DND-41 (cell line): ENCODE data around the gene THSD4.

Experiments
- ATAC-seq: fragments of 200-7000 bp; cut with Tn5 transposase; 3 replicates; pipeline ENCODE4 v1.9.1; 2021; ENCODE audit warnings: low read depth; ENCODE audit not compliant: insufficient read depth
- DNase-seq: peaks from one replicate; pipeline ENCODE4 v3.0.0-alpha.2; 2020
- H2AFZ ChIP-seq: 2 replicates; pipeline ENCODE4 v1.6.0; 2012; ENCODE audit warnings: low read depth, low read length
- H3K27ac ChIP-seq: 2 replicates; pipeline ENCODE4 v1.5.1; 2012; ENCODE audit warnings: low read length, inconsistent platforms
- H3K27me3 ChIP-seq: fragments of 200-600 bp; sonication (generic); 2 replicates; pipeline ENCODE4 v1.6.0; 2012; ENCODE audit warnings: low read length, mild to moderate bottlenecking, inconsistent platforms; ENCODE audit not compliant: insufficient read depth, poor library complexity
- H3K36me3 ChIP-seq: 2 replicates; pipeline ENCODE4 v1.5.1; 2012; ENCODE audit warnings: low read length, inconsistent platforms; ENCODE audit not compliant: insufficient read depth
- H3K4me1 ChIP-seq: 2 replicates; pipeline ENCODE4 v1.5.1; 2012; ENCODE audit warnings: mild to moderate bottlenecking, low read length; ENCODE audit not compliant: insufficient read depth
- H3K4me2 ChIP-seq: 2 replicates; pipeline ENCODE4 v1.6.0; 2012; ENCODE audit warnings: mild to moderate bottlenecking, moderate library complexity, low read length, inconsistent platforms; ENCODE audit not compliant: insufficient read depth
- H3K4me3 ChIP-seq, 2 experiments: fragments of 200-600 bp in 1 of 2; shearing (Covaris generic) in 1 of 2; 2 replicates each; pipeline ENCODE4 v1.5.1; 2012 to 2016; ENCODE audit warnings: inconsistent platforms in 2 of 2, low read length in 2 of 2, mild to moderate bottlenecking in 2 of 2, low read depth in 1 of 2, moderate library complexity in 1 of 2
- H3K79me2 ChIP-seq: 2 replicates; pipeline ENCODE4 v1.6.0; 2012; ENCODE audit warnings: low read length, inconsistent platforms; ENCODE audit not compliant: insufficient read depth
- H3K9ac ChIP-seq: 2 replicates; pipeline ENCODE4 v1.6.0; 2012; ENCODE audit warnings: low read depth, mild to moderate bottlenecking, inconsistent platforms, low read length, moderate library complexity
- H3K9me3 ChIP-seq: 2 replicates; pipeline ENCODE4 v1.5.1; 2012; ENCODE audit warnings: low read length, moderate library complexity, mild to moderate bottlenecking, inconsistent platforms; ENCODE audit not compliant: insufficient read depth, severe bottlenecking
- H4K20me1 ChIP-seq: 2 replicates; pipeline ENCODE4 v1.6.0; 2012; ENCODE audit warnings: low read length; ENCODE audit not compliant: insufficient read depth
- CTCF ChIP-seq: IDR thresholded peaks from 2 replicates; pipeline ENCODE4 v1.5.1; 2012; ENCODE audit warnings: borderline replicate concordance, low read length, moderate library complexity, mild to moderate bottlenecking; ENCODE audit not compliant: poor library complexity, severe bottlenecking; ENCODE audit errors: extremely low read depth
- EZH2 ChIP-seq: IDR thresholded peaks from 3 replicates; pipeline ENCODE4 v1.6.1; 2012; ENCODE audit warnings: borderline replicate concordance, low read depth, mild to moderate bottlenecking, moderate library complexity, low read length, inconsistent platforms; ENCODE audit not compliant: severe bottlenecking

THSD4 gene

GRCh38 chr15:71231758-71232157 lies 116.5 kb downstream of the THSD4 start:
- no peaks in the 10 kb centered on the region for H3K79me2 ChIP-seq
- ATAC-seq (no peak), DNase-seq (no peak)
- H3K27ac ChIP-seq = no peak overlapping the region
- no peaks in the 10 kb centered on the region for H3K9me3 ChIP-seq
- no peaks in the 10 kb centered on the region for H4K20me1 ChIP-seq
- no peak overlapping the region for H3K4me3 ChIP-seq
- H3K9ac ChIP-seq = no peak overlapping the region
- H3K4me2 ChIP-seq = no peak overlapping the region
- no peaks in the 10 kb centered on the region for H3K27me3 ChIP-seq
- H2AFZ ChIP-seq = no peak overlapping the region
- H3K36me3 ChIP-seq = no peaks in the 10 kb centered on the region
- TF ChIP-seq EZH2 = no peak
- no peaks in the 10 kb centered on the region for H3K4me1 ChIP-seq

DNA sequence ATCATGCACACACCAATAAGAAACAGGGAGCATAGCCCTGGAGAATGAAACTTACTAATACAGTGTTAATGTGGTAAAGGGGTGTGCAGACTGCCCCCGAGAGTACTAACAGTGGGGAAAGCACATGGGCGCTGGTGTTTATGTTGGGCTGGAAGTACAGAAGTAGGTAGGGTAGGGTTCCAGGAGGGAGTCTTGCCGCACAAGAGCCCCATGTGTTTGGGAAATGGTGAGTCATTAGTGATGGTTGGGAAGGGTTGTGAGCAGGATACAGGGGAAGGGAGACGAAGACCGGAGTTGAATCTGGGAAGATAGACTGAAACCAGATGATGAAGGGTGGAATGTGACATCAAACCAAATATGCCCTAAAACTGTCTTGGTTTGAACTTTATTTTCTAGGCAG lies 117.1 kb downstream of the THSD4 start:
- DNase-seq (no peak), ATAC-seq (no peak)
- H3K79me2 ChIP-seq = no peaks in the 10 kb centered on the region
- H3K4me2 ChIP-seq = no peak overlapping the region
- H2AFZ ChIP-seq = no peak overlapping the region
- no peaks in the 10 kb centered on the region for H3K27me3 ChIP-seq
- TF ChIP-seq EZH2 = no peak
- H3K36me3 ChIP-seq = no peaks in the 10 kb centered on the region
- no peak overlapping the region for H3K4me3 ChIP-seq
- no peak overlapping the region for H3K27ac ChIP-seq
- H3K9me3 ChIP-seq = no peaks in the 10 kb centered on the region
- H4K20me1 ChIP-seq = no peaks in the 10 kb centered on the region
- no peak overlapping the region for H3K9ac ChIP-seq
- H3K4me1 ChIP-seq = no peaks in the 10 kb centered on the region

DNA sequence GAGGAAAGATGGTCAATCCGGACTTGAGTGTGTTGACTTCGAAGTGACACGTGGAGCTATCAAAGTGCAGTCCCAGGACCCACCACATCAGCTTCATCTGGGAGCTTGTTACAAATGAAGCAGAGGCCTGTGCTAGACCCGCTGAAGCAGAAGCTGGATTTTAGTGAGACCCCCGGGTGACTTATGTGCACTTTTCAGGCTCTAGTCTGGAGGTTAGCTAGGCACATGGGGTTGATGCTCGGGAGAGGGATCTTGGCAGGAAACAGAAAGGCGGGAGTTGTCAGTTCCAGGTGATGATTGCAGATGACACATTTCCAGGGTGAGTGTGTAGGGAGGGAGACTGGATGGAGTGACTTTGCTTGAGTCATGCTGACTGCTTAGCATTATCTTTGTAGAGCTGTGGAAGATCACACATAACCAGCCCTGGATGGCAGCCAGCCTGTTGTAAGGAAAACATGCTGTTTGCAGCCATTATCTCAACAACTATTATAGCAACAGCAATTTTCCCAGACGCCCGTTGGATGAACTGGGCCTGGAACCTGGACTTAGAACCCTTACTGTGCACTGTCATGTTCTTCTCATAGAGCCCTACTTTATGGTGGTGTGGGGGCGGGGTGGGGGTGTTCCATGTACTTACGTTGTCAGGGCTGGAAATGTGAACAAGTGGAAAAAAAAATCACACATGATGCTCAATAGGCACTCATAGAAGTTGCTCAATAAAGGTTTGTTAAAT lies 122.4 kb downstream of the THSD4 start:
- H3K9me3 ChIP-seq = no peaks in the 10 kb centered on the region
- no peaks in the 10 kb centered on the region for H3K79me2 ChIP-seq
- no peaks in the 10 kb centered on the region for H4K20me1 ChIP-seq
- no peak overlapping the region for H3K4me2 ChIP-seq
- no peaks in the 10 kb centered on the region for H3K36me3 ChIP-seq
- no peak overlapping the region for H3K9ac ChIP-seq
- no peak overlapping the region for H3K27ac ChIP-seq
- no peak overlapping the region for H2AFZ ChIP-seq
- H3K4me3 ChIP-seq = no peak overlapping the region
- DNase-seq (no peak), ATAC-seq (no peak)
- H3K4me1 ChIP-seq = no peaks in the 10 kb centered on the region
- TF ChIP-seq EZH2 = no peak
- no peak for TF ChIP-seq CTCF
- H3K27me3 ChIP-seq = no peaks in the 10 kb centered on the region

DNA sequence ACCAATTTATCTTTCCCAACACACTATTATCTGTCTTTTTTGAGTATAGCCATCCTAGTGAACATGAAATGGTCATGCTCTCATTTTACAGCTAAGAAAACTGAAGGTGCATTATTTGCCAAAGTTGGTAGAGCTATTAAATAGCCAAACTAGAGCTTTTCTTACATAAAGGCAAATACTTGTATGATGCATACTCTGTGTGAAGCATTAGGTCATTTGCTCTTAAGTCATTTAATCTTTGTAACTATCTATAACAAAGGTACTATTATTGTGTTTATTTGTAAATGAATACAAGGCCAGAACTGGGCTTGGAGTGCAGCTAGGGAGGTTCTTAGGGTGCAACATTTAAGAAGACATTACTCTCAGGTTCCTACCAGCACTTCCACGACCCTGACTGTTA lies 123.7 kb downstream of the THSD4 start:
- H3K9ac ChIP-seq = no peak overlapping the region
- no peak overlapping the region for H3K27ac ChIP-seq
- no peak overlapping the region for H3K4me3 ChIP-seq
- DNase-seq (no peak), ATAC-seq (no peak)
- no peaks in the 10 kb centered on the region for H4K20me1 ChIP-seq
- H3K79me2 ChIP-seq = no peaks in the 10 kb centered on the region
- H2AFZ ChIP-seq = no peak overlapping the region
- no peaks in the 10 kb centered on the region for H3K4me1 ChIP-seq
- H3K36me3 ChIP-seq = no peaks in the 10 kb centered on the region
- no peaks in the 10 kb centered on the region for H3K27me3 ChIP-seq
- no peaks in the 10 kb centered on the region for H3K9me3 ChIP-seq
- no peak overlapping the region for H3K4me2 ChIP-seq
- TF ChIP-seq EZH2 (no peak), CTCF (no peak)
